GM19193 (cell line): ENCODE data around the gene INTS11.

ENCODE experiments used
- POLR2A ChIP-seq: IDR thresholded peaks from 4 replicates; pipeline ENCODE4 v1.6.1; 2011; ENCODE audit not compliant: insufficient read depth, insufficient read length; ENCODE audit errors: extremely low read depth

Gene INTS11

GRCh38 chr1:1274931-1275431 lies 49.5 kb downstream of the INTS11 start:
- no peak for TF ChIP-seq POLR2A

GRCh38 chr1:1274299-1274930 lies 50.0 kb downstream of the INTS11 start:
- TF ChIP-seq POLR2A, result no peak

GRCh38 chr1:1273512-1274298 lies 50.8 kb downstream of the INTS11 start, which contains the start of gene UBE2J2:
TSS of gene UBE2J2 (minus strand) at chr1:1273854. CDS start at chr1:1267992, 5,862 bp downstream.
- peak; percentile 68 for TF ChIP-seq POLR2A

- TF ChIP-seq POLR2A, result no peak
Measured at GRCh38 chr1:1273209-1273511, 51.3 kb downstream of the INTS11 start.

GRCh38 chr1:1272341-1273208 lies 51.9 kb downstream of the INTS11 start:
- TF ChIP-seq POLR2A, result no peak

- no peak for TF ChIP-seq POLR2A
Measured at GRCh38 chr1:1270813-1271212, 53.6 kb downstream of the INTS11 start.

GRCh38 chr1:1268284-1268682 lies 56.2 kb downstream of the INTS11 start:
- no peak for TF ChIP-seq POLR2A

GRCh38 chr1:1267488-1268283 lies 56.8 kb downstream of the INTS11 start:
- TF ChIP-seq POLR2A, result no peak

- no peak for TF ChIP-seq POLR2A
Measured at GRCh38 chr1:1264868-1265272, 59.6 kb downstream of the INTS11 start.

GRCh38 chr1:1264026-1264425 lies 60.4 kb downstream of the INTS11 start:
- TF ChIP-seq POLR2A, result no peak

- no peak for TF ChIP-seq POLR2A
Measured at GRCh38 chr1:1262758-1263157, 61.7 kb downstream of the INTS11 start.

- no peak for TF ChIP-seq POLR2A
Measured at GRCh38 chr1:1262071-1262470, 62.4 kb downstream of the INTS11 start.
